Stimulated activated CD4-positive, alpha-beta T cell treated with anti-CD3 and anti-CD28 coated beads, Interleukin-12 subunit alpha, Interleukin-12 subunit beta, amount 100 ng/mL, for 24 hours (primary cell): ENCODE data around the gene CDO1.

ENCODE experiments used
- DNase-seq, 2 experiments: peaks; one replicate each; pipeline ENCODE4 v3.0.0-alpha.2; 2020; ENCODE audit warnings: low read depth in 2 of 2

Gene CDO1

GRCh38 chr5:115785381-115786065 is 30.9 kb downstream of the CDO1 start:
- no peak for DNase-seq

- DNase-seq: no peak
Measured at GRCh38 chr5:115778417-115778816, 38.0 kb downstream of the CDO1 start.

GRCh38 chr5:115776989-115777388 is 39.5 kb downstream of the CDO1 start:
- no peak for DNase-seq

- DNase-seq: no peak
Measured at GRCh38 chr5:115775999-115776398, 40.5 kb downstream of the CDO1 start.

- no peak for DNase-seq
Measured at GRCh38 chr5:115774684-115775083, 41.8 kb downstream of the CDO1 start.

- no peak for DNase-seq
Measured at GRCh38 chr5:115772731-115773475, 43.6 kb downstream of the CDO1 start.

- DNase-seq: peak in 1 of 2 experiments; percentile 1
Measured at GRCh38 chr5:115770466-115770865, 46.0 kb downstream of the CDO1 start.

GRCh38 chr5:115767424-115767823 is 49.0 kb downstream of the CDO1 start:
- DNase-seq: no peak

GRCh38 chr5:115766608-115767007 is 49.9 kb downstream of the CDO1 start:
- DNase-seq: no peak

GRCh38 chr5:115758356-115758755 is 58.1 kb downstream of the CDO1 start:
- peak in 1 of 2 experiments; percentile 0 for DNase-seq

GRCh38 chr5:115755675-115756074 is 60.8 kb downstream of the CDO1 start:
- no peak for DNase-seq
